Astrocyte of the cerebellum (primary cell): ENCODE data around the gene AGBL3.

Experiments used
- DNase-seq: peaks from one replicate; pipeline ENCODE4 v3.0.0-alpha.2; 2011; ENCODE audit warnings: low read depth
- H3K4me3 ChIP-seq: 2 replicates; pipeline ENCODE4 v1.5.1; 2011; ENCODE audit warnings: mild to moderate bottlenecking, low read depth, low read length, moderate library complexity
- CTCF ChIP-seq: IDR thresholded peaks from 2 replicates; pipeline ENCODE4 v1.5.1; 2012; ENCODE audit warnings: low read length, low read depth, moderate library complexity, mild to moderate bottlenecking; ENCODE audit errors: missing control alignments
- in situ Hi-C: cut with HindIII; loops from 2 replicates; pipeline ENCODE4 v1.10.0; 2017; ENCODE audit warnings: low sequenced_read_pairs

The AGBL3 gene

GRCh38 chr7:135164357-135165061 lies 178.2 kb downstream of the AGBL3 start:
- DNase-seq: no peak
- H3K4me3 ChIP-seq: no peak overlapping the region
- no peak for TF ChIP-seq CTCF
- in situ Hi-C loops: no loop called here

- no peak for DNase-seq
- TF ChIP-seq CTCF: no peak
- no peak overlapping the region for H3K4me3 ChIP-seq
- in situ Hi-C loops: no loop called here
Observed at GRCh38 chr7:135165862-135166261, 179.6 kb downstream of the AGBL3 start.

GRCh38 chr7:135166338-135166990 lies 180.2 kb downstream of the AGBL3 start:
- no peak for TF ChIP-seq CTCF
- DNase-seq: no peak
- in situ Hi-C loops: no loop called here
- no peak overlapping the region for H3K4me3 ChIP-seq

- in situ Hi-C loops: no loop called here
- no peak for TF ChIP-seq CTCF
- DNase-seq: no peak
- H3K4me3 ChIP-seq: no peak overlapping the region
Observed at GRCh38 chr7:135167365-135167917, 181.1 kb downstream of the AGBL3 start.

GRCh38 chr7:135168001-135168400 lies 181.7 kb downstream of the AGBL3 start:
- no peak for DNase-seq
- no peak overlapping the region for H3K4me3 ChIP-seq
- no peak for TF ChIP-seq CTCF
- in situ Hi-C loops: no loop called here

- in situ Hi-C loops: no loop called here
- DNase-seq: no peak
- no peak overlapping the region for H3K4me3 ChIP-seq
- TF ChIP-seq CTCF: no peak
Observed at GRCh38 chr7:135168489-135169140, 182.3 kb downstream of the AGBL3 start.
